GM20431 (cell line): ENCODE data around the gene VPS13D.

Source experiments
- in situ Hi-C: fragments of 300-500 bp; cut with MseI, MboI; formaldehyde crosslinking; loops from one replicate; pipeline ENCODE4 v1.15.0; 2020; ENCODE audit warnings: low sequenced_read_pairs; ENCODE audit not compliant: unreplicated experiment

The VPS13D gene

DNA sequence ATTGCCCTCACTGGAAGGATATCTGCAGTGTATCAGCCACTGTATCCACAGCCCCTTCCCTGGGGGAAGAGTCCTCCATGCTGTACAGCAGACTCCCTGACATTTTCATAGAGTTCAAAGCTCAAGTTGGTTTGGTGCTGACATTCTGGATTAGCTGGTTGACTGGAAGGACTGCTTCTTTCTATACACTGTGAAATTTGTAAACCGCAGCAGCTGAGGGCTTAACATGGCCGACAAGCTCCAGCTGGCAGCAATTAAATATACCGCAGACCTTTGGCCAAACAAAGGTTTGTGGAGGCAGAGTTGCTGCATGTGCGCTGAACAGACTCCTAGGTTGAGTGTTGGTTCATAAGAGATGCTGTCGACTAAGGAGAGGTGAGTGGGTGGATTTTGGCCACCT is 261.8 kb downstream of the VPS13D start:
- in situ Hi-C loops, result no loop called here

DNA sequence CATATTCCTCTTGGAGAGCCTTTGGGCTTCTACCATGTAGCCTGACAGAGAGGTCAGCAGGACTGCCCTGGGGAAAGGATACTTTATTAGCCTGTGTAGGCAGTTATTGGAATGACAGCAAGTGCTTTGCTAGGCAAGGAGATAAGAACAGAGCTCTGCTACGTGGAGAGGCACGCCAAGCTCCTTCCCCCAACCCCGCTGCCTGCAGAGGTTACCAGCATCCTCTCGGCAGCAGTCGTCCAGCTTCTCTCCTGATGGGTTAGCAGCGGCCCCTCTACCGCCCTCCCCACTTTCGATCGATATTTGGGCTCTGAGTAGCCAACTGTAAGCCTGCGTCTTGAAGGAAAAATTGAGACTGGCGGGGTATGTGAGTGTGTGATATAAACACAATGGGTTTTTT is 265.9 kb downstream of the VPS13D start:
- in situ Hi-C loops, result no loop called here

DNA sequence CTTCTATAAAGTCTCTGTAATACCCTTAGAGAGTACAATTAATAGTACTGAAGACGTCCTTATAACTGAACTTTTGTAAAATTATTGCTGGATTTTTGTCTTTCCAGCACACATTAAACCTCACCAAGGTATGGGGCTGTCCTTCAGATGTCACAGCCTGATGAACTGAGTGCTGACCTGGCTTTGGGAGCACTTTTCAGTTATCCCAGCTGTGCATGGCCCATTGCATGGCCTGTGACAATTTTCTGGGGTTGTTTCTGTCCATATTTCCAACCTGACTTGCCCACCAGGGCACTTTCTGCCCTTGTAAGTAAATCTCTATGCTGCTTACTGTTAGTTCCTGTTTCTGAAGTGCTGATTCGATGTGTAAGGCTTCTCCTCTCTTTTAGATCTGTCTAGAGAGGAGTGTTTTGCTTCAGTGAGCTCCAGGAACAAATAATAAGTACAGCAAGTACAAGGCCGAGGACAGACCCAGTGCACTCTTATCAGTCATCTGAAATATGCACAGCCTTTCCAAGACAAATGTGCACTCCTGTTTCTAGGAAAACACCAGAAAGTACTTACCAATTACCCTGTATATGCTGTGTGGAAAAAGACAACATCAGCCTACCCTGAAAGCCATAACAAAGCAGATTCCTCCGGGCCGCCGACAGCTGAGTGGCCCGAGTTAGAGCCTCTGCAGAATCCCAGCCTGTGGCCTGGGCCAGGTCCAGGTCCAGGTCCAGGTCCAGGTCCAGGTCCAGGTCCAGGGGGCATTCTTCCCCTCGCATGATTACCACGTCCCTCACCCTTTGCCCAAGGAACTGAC is 266.5 kb downstream of the VPS13D start:
- in situ Hi-C loops, result no loop called here

DNA sequence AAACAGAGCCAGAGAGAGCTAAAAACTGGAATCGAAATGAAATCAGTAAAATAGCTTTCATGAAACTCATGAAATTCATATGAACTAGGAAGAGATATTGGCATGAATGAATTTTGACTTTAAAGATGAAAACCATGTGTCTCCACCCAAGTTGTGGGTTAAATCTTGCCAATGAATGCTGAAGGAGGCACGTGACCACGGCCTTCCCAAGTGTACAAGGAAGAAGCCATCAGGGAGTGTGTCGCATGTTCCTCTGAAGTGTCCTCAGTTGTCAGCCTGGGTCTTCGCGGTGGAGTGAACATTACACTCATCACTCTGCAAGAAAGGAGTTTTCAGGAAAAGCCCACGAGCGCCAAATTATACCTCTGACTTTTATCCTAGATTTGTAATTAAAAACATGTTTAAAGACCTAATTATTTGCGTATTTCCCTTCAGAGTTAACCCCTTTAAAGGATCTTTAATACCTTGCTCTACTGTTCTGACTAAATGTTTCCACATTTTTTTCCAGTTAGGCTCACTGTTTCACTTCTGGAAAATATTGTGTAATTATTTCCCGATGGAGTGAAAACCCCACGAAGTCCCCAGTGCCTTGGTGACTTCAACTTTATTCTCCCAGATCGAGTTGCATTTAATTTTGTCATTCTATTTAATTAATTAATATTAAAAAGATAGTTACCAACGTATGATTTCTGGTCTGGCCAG is 269.9 kb downstream of the VPS13D start:
- in situ Hi-C loops, result no loop called here

DNA sequence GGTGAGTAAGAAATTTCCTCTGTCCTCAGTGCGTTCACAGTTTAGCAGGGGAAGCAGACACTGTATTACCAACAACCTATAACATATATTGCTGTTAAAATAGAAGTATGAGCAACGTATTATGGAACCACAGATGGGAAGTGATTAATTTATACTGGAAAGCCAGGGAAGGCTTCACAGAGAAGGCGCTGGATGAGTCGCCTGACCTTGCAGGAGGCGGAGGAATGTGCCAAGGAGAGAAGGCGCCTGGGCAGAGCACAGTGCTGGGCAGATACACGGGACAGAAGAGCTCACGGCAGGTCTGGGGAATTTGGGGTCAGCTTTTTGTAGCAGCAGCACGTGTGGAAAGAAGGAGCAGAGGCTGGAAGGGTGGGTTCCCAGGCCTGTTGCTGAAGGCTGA is 271.8 kb downstream of the VPS13D start:
- in situ Hi-C loops, result no loop called here

DNA sequence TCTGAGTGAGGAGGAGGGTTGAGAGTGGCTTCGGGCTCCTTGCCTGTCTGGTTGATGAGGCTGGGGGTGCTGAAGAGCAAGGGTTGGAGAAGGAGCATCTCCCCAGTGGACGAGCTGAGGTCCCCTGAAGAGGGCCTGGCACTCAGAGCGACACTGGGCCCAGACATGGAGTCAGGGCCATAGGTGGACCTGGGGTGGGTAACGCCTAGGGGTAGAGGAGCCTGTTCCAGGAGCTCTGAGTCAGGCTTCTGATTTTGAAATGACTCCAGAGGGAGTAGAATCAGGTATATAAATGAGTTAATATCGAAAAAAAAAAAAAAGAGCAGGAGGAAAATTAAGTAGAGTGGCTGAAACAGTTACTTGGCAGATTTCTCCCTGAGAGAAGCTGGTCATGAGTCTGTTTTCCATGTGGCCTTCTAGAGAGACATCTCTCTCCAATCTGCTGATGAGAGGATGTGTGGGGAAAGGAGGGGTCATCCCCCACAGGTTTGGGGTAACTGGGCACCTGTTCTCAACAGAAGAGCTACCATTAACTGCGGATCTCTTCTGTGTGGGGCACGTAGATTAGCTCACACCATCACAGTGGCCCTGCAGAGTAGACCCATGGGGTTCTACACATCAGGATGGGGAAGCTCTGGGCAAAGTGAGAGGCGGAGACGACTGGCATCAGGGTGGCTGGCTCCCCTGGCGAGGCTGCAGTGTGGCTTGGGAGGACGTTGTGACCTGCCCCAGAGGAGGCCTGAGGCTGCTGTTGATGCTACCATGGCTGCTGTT is 272.7 kb downstream of the VPS13D start:
- in situ Hi-C loops, result no loop called here

DNA sequence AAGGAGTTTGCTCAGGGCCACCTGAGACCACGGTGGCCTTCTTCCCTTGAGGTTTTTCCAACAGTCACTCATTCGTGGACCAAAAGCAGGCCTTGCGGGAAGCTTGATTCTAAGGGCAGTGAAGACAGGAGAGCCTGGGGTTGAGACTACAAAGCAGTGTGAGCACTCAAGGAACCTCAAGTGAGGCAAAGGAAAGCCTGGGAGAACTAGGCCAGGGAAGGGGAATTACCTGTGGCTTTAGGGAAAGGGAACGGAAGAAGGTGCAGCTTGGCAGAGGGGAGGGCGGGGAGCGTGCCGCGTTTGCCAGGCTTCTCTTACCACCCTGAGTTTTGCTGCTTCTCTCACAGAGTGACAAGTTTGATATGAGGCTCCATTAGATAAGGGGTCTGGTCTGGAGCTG is 273.9 kb downstream of the VPS13D start:
- in situ Hi-C loops, result no loop called here

DNA sequence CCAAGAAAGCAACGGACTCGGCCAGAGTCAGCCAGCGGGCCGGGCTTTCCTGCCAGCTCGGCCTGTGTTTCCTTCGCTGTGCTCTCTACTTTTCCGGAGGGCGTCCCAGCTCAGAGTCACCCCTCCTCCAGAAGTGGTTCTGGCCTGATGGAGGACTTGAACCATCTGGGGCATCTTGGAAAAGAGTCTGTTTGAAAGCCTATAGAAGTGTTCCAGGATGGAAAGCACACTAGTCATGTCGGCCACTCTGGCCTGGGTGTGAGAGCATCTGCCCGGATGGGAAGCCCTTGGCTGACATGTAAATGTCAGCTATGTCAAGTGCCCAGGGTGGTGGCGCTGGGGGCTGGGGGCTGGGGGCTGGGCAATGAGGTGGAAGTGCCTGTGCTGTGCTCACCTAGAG is 274.8 kb downstream of the VPS13D start:
- in situ Hi-C loops, result no loop called here

DNA sequence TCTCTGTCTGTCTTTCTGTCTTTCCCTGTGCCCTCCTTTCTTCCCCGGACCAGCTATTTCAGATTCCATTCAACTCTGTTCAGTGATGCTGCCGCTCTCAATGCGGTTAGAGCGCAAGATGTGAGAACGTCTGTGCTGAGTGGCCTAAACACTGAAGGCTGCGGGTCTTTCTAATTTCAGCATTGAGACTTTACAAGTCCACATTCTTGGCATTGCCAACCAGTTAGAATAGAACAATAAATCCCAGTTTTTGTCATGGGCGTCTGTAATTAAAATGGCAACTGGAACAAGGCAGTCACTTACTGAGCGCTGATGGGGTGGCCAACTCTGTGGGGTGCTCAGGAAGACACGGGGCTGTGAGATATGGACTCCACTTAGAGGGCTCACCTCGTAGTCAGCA is 275.4 kb downstream of the VPS13D start:
- in situ Hi-C loops, result no loop called here

DNA sequence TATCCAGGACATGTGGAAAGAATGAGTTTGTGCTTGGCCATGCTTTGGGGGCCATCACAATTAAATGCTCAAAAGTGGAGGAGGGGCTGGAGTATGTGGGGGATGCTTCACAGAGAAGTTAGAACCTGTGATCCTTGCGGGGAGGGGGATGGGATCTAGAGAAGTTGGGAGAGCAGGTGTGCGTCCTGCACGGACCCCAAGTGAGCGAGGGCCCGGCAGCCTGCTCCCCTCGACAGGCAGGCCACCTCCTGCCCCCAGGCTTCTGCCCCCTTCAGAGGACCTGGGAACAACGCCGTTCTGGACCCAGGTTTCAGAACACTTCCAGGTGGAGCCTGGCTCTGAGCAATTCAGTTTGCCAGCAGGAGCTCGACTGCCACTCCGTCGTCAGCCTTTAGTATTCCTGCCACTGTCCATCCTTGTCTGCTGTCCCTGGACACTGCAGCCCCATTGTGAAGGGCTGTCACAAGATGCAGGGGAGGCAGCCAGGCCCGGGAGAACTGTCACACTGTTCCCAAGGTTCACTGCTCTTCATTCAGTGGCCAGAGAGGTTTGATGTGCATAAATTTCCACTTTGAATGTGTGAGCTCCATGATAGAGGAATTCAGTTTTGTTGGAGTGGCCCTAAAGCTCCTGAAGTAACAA is 275.9 kb downstream of the VPS13D start:
- in situ Hi-C loops, result no loop called here

DNA sequence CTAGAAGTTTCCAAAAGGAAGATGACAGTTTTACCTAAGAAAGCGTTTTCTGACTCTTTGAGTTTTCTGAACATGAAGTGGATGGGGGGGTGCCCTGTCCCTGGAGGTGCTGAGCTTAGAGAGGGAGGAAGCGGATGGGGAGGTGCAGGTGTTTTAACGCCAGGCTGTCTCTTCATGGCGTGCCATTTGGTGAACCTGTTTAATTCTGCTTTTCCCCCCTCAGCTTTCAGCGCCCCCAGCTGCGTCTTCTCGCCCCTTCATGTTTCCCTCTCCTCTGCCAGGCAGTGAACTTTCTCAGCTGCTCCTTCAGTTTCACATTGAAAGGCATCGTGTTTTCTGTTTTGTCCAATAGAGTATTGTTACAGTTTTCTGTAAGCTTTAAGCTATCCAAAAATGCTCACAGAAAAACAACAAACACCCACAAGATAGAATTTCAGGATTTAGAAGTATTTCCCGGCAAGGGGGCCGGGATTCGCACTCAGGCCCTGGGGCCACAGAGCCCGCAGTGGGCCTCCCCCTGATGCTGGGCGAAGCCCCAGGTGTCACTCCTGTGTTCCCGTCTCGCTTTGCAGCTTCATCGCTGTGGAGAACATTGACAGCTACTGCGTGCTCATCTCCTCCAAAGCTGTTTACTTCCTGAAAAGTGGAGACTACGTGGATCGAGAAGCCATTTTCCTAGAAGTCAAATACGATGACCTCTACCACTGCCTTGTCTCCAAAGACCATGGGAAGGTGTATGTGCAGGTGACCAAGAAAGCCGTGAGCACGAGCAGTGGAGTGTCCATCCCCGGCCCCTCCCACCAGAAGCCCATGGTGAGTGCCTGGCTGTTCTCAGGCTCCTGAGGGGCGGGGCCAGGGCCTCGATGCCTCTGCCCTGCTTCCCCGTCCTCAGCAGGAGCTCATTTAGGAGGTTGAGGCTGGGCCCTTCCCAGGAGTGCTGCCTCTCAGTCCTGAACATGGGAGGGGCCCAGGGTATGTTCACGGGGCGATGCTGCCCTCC is 276.8 kb downstream of the VPS13D start:
- in situ Hi-C loops, result no loop called here

DNA sequence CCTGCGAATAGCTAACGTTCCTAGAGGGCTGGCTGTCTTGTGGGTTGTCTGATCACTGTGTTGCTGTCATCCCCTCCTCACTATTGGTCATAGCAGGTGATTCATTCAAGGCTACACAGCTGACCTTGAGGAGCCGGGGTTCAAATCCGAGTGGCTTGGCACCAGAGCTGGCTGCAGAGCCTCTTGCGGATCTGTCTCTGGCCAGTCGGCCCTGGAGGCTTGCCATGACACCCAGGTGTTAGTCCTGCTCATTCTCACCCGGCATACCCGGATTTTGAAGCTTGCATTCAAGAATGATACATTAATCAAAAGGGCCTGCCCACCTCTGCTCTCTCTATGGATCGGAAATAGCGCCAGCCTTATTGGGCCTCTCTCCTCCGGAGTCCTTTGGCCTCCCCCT is 277.8 kb downstream of the VPS13D start:
- in situ Hi-C loops, result no loop called here

DNA sequence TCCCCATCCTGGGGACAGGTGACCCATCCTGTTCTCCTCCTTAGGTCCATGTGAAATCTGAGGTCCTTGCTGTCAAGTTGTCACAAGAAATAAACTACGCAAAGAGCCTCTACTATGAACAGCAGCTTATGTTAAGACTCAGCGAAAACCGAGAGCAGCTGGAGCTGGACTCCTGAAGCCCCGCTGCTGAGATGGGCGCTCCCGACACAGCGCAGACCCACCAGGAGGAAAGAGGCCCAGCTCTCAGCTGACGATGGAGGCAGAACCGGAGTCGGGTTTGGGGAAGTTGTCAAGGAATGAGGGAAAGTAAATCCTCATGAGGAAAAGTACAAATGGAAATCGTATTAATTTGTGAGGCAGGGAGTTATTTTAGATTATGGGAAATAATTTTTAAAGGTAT is 279.0 kb downstream of the VPS13D start:
- in situ Hi-C loops, result no loop called here

DNA sequence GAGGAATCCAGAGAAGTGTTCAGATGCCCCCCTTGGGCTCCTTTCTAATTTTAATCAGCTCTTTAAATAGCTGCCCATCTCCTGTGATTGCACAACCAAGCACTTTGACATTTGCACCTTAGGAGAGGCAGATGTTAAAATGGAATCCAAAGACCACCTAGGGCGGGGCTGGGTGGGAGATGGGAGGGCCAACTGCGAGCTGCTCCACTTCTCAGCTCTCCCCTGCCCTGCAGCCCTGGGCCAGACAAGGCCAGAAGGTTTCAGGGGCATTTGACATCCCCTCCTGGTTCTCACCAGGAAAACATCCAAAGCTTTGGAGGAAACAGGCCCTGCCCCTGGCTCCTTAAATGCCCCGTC is 281.3 kb downstream of the VPS13D start:
- in situ Hi-C loops, result no loop called here

DNA sequence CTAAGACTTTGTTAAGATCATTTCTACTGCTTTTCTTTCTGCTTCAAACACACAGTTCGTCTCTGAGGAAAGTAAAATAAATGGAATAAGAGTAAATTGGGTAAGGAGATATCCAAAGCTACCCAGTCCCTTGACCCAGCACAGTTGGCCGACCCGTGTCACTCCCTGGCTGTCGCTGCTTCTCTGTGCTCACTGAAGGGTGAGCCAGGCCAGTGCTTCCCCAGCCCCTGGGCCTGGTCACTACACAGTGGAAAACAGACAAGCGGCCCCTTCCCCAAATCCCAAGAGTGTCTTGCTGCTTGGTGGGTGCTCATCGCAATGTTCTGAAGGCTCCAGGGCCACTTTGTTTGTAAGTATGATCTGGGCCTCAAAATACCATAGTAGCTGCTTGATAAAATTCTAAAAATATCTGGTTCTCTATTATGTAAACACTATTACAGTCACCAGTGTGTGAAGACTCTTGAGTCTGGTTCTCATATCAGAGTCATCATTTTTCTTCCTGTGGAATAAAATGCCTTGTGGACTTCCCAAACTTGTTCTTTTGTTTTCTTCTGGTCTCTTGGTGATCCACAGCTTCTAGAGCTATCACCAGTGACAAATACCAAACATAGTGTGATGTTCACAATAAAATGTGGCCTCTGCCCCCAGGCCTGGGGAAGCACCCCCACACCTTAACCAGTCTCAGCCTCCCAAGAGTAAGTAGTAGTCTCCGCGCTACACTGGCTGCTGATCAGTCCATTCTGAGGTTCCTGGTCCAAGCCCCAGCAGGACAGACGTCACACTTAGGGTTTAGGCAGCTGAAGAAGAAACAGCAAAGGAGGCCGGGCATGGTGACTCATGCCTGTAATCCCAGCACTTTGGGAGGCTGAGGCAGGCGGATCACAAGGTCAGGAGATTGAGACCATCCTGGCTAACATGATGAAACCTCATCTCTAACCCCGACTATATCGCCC is 282.0 kb downstream of the VPS13D start:
- in situ Hi-C loops, result no loop called here

DNA sequence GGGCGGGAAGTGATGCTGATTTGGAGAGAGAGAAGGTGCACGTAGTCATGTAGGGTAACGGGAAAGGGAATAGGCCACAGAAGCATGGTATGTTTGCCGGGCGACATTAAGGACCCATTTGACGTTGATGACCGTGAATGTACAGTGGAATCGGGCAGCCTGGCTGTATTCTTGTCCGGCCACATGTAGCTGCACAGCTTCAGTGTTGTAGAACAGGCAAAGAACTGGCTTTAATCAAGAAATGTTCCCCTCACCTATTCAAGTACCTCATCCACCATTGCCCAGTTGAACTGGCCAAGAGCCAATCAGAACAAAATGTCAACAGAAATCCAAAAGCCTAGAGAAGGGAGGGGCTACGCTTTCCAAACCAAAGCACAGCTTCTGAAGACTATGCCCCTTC is 283.4 kb downstream of the VPS13D start:
- in situ Hi-C loops, result no loop called here

DNA sequence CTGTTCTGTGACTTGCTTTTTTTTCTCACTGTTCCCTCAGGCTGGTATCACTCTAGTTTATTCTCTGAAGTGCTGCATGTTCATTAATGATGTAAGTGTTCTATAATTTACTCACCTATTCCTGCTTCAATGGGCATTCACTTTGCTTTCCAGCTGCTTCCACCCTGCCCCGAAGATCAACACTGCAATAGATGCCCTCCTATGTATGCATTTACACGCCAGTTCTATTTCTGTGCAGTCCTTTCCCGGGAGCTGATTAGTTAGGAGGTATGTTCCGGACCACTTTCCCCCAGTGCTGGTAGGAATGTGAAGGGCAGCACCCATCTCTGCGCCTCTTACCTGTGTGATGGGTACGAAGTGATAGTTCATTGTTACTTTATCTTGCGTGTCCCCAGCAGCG is 284.8 kb downstream of the VPS13D start:
- in situ Hi-C loops, result no loop called here

DNA sequence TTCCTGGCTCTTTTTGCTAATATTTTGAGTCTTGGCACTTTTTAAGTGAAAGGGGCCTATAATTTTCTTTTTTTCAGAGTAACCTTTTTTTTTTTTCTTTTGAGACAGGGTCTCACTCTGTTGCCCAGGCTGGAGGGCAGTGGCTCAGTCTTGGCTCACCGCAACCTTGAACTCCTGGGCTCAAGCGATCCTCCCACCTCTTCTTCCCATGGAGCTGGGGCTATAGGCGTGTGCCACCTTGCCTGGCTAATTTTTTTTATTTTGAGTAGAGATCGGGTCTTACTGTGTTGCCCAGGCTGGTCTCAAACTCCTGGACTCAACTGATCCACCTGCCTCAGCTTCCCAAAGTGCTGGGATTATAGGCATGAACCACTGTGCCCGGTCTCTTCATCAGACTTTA is 285.4 kb downstream of the VPS13D start:
- in situ Hi-C loops, result no loop called here
